K562 (cell line): ENCODE data around the gene ANK3. TPM values are rescaled to one million over a fixed set of nuclear protein-coding genes. Genes with fewer than 3 reads are reported as not detected.

Source experiments
- ATAC-seq: fragments of 200-7000 bp; cut with Tn5 transposase; 3 replicates; pipeline ENCODE4 v1.9.1; 2020; ENCODE audit warnings: moderate library complexity
- BruUV-seq: library from RNA; stranded (reverse); fragments of 400-500 nt; replicated peaks from 2 replicates; lab custom pipeline; 2021; lab: Mats Ljungman, UMichigan
- CTCF ChIA-PET: fragments of 300-600 bp; formaldehyde crosslinking; extraction: SDS; loops from one replicate; lab custom pipeline; 2021; ENCODE audit warnings: low intra/inter-chr PET ratio; lab: Yijun Ruan, JAX
- POLR2A ChIA-PET: fragments of 300-600, 350-650 bp; sonication (Branson Sonifier 250); formaldehyde crosslinking; extraction: SDS; loops from one replicate; lab custom pipeline; 2021; ENCODE audit warnings: antibody characterized with exemption, inconsistent platforms; lab: Yijun Ruan, JAX
- DNase-seq, 4 experiments: peaks; one replicate each; pipeline versions ENCODE4 v3.0.0 to v3.0.0-alpha.2; 2011 to 2018; ENCODE audit warnings: low spot score in 3 of 4, mixed read lengths in 3 of 4; ENCODE audit errors: extremely low read depth in 1 of 4
- FAIRE-seq: peaks from 2 replicates; lab custom pipeline; 2011; peaks lifted over from hg19 to GRCh38; lab: Jason Lieb, UNC
- H2AFZ ChIP-seq: 2 replicates; pipeline ENCODE4 v1.6.0; 2011; ENCODE audit warnings: low read depth, low read length, control low read depth, inconsistent platforms
- H3K27ac ChIP-seq: fragments of 200-600 bp; 3 replicates; pipeline ENCODE4 v1.8.0; 2011; ENCODE audit warnings: low read depth, mild to moderate bottlenecking, control low read depth, inconsistent platforms, low read length, moderate library complexity, mixed read lengths; ENCODE audit errors: extremely low read depth
- H3K27me3 ChIP-seq, 2 experiments: fragments of 300-600 bp in 1 of 2; 2 replicates in 1 of 2; 3 replicates in 1 of 2; pipeline versions ENCODE4 v1.6.0 to v1.8.0; 2011; ENCODE audit warnings: inconsistent platforms in 2 of 2, low read length in 2 of 2, mild to moderate bottlenecking in 1 of 2, mixed read lengths in 1 of 2, moderate library complexity in 1 of 2; ENCODE audit not compliant: control insufficient read depth in 2 of 2, insufficient read depth in 2 of 2
- H3K36me3 ChIP-seq: fragments of 300-600 bp; 3 replicates; pipeline ENCODE4 v1.8.0; 2011; ENCODE audit warnings: mild to moderate bottlenecking, low read length, inconsistent platforms; ENCODE audit not compliant: control insufficient read depth, insufficient read depth
- H3K4me1 ChIP-seq, 2 experiments: fragments of 200-600 bp in 1 of 2; replicated peaks in 1 of 2; 2 replicates in 1 of 2; 3 replicates in 1 of 2; pipeline versions ENCODE4 v1.5.1 to v1.8.0; 2011; ENCODE audit warnings: inconsistent platforms in 2 of 2, low read length in 2 of 2, mild to moderate bottlenecking in 1 of 2, mixed read lengths in 1 of 2, moderate library complexity in 1 of 2; ENCODE audit not compliant: control insufficient read depth in 2 of 2, insufficient read depth in 2 of 2
- H3K4me2 ChIP-seq: 2 replicates; pipeline ENCODE4 v1.6.1; 2011; ENCODE audit warnings: low read length, control low read depth, inconsistent platforms, mixed read lengths; ENCODE audit not compliant: insufficient read depth
- H3K4me3 ChIP-seq: fragments of 200-600 bp; sonication (generic), shearing (Covaris generic); 2 replicates; pipeline ENCODE4 v1.5.1; 2016; ENCODE audit warnings: control low read depth, inconsistent platforms
- H3K79me2 ChIP-seq: fragments of 200-600 bp; 3 replicates; pipeline ENCODE4 v1.8.0; 2011; ENCODE audit warnings: low read length, inconsistent platforms; ENCODE audit not compliant: control insufficient read depth, insufficient read depth
- H3K9ac ChIP-seq, 2 experiments: 2 replicates each; pipeline versions ENCODE4 v1.6.0 to v1.6.1; 2011; ENCODE audit warnings: low read depth in 2 of 2, low read length in 2 of 2, control low read depth in 1 of 2, inconsistent platforms in 1 of 2, mild to moderate bottlenecking in 1 of 2, mixed read lengths in 1 of 2; ENCODE audit not compliant: insufficient read depth in 1 of 2
- H3K9me1 ChIP-seq: one replicate; pipeline ENCODE4 v1.6.0; 2011; ENCODE audit warnings: inconsistent platforms, mild to moderate bottlenecking, low read length, moderate library complexity; ENCODE audit not compliant: control insufficient read depth, insufficient read depth
- H3K9me3 ChIP-seq: replicated peaks from 2 replicates; pipeline ENCODE4 v1.5.1; 2011; ENCODE audit warnings: low read depth, low read length, inconsistent platforms; ENCODE audit not compliant: control insufficient read depth, insufficient read depth
- H4K20me1 ChIP-seq: replicated peaks from 2 replicates; pipeline ENCODE4 v1.6.1; 2011; ENCODE audit warnings: low read length, inconsistent platforms, mixed read lengths; ENCODE audit not compliant: control insufficient read depth, insufficient read depth
- ARID1B ChIP-seq: fragments of 450-650 bp; IDR thresholded peaks from 2 replicates; pipeline ENCODE4 v1.6.1; 2016; ENCODE audit warnings: antibody characterized with exemption, mild to moderate bottlenecking, inconsistent platforms
- CBFA2T3 ChIP-seq: fragments of 450-650 bp; IDR thresholded peaks from 2 replicates; pipeline ENCODE4 v1.6.1; 2017
- FOXA3 ChIP-seq, 2 experiments: fragments of 450-650 bp in 1 of 2; sonication (generic) in 1 of 2; formaldehyde crosslinking; IDR thresholded peaks in 1 of 2; conservative IDR thresholded peaks in 1 of 2; 2 replicates each; pipeline versions ENCODE4 v1.4.0 to v1.8.0; 2020 to 2022; ENCODE audit warnings: mild to moderate bottlenecking in 2 of 2, missing genetic modification reagents in 1 of 2
- KDM1A ChIP-seq, 2 experiments: fragments of 450-650 bp; IDR thresholded peaks; 2 replicates each; pipeline ENCODE4 v1.6.1; 2016; ENCODE audit warnings: mild to moderate bottlenecking in 2 of 2
- MXI1 ChIP-seq: IDR thresholded peaks from 2 replicates; pipeline ENCODE4 v1.6.1; 2011; ENCODE audit warnings: low read depth, mild to moderate bottlenecking, improper control_type of control experiment, low read length
- NCOA1 ChIP-seq: fragments of 450-650 bp; IDR thresholded peaks from 2 replicates; pipeline ENCODE4 v1.6.1; 2016; ENCODE audit warnings: low read depth
- PRDM10 ChIP-seq: fragments of 450-650 bp; IDR thresholded peaks from 2 replicates; pipeline ENCODE4 v1.6.1; 2018; ENCODE audit not compliant: partially characterized antibody
- RBM39 ChIP-seq: fragments of 200-400 bp; formaldehyde crosslinking; optimal IDR thresholded peaks from 2 replicates; pipeline ENCODE3; 2018; ENCODE audit warnings: low read depth, low read length
- SOX6 ChIP-seq: fragments of 450-650 bp; IDR thresholded peaks from 2 replicates; pipeline ENCODE4 v1.6.1; 2014; ENCODE audit warnings: mild to moderate bottlenecking
- SPI1 ChIP-seq: IDR thresholded peaks from 2 replicates; pipeline ENCODE4 v1.6.1; 2011; ENCODE audit warnings: low read depth, low read length, control low read depth, borderline replicate concordance
- ZNF124 ChIP-seq: sonication (generic); formaldehyde crosslinking; IDR thresholded peaks from 2 replicates; pipeline ENCODE4 v1.8.1; 2022; ENCODE audit warnings: missing genetic modification reagents
- ZNF217 ChIP-seq: sonication (generic); formaldehyde crosslinking; IDR thresholded peaks from 2 replicates; pipeline ENCODE4 v1.8.0; 2022; ENCODE audit warnings: mild to moderate bottlenecking, missing genetic modification reagents
- ZNF282 ChIP-seq: sonication (generic); formaldehyde crosslinking; IDR thresholded peaks from 2 replicates; pipeline ENCODE4 v1.8.1; 2023; ENCODE audit warnings: missing genetic modification reagents
- ZZZ3 ChIP-seq: fragments of 450-650 bp; IDR thresholded peaks from 2 replicates; pipeline ENCODE4 v1.6.1; 2016; ENCODE audit warnings: antibody characterized with exemption, mild to moderate bottlenecking, moderate library complexity
- WGBS: fragments of 100-300 bp; shearing (Covaris generic); methylation state at CpG from one replicate; pipeline ENCODE4 v1.1.6; 2016; ENCODE audit warnings: low coverage, mixed read lengths; ENCODE audit not compliant: insufficient coverage; ENCODE audit errors: missing lambda C conversion rate; 5-methylcytosine and 5-hydroxymethylcytosine counted together
- in situ Hi-C: fragments of 300-500 bp; cut with MboI; formaldehyde crosslinking; loops from 4 replicates; pipeline ENCODE4 v1.15.0; 2018; ENCODE audit warnings: inconsistent platforms, mixed read lengths
- intact Hi-C: fragments of 100-400 bp; cut with micrococcal nuclease; formaldehyde crosslinking; loops from 2 replicates; pipeline ENCODE4 v1.14.2; 2022
- polyA plus RNA-seq, 8 experiments: library from polyadenylated mRNA; depleted of rRNA in 4 of 8; stranded (reverse) in 5 of 8; unstranded in 3 of 8; fragments of >200 nt; fragmentation: Nextera tagmentation in 2 of 8; fragmentation: Illumina TruSeq in 1 of 8; extraction: Ambion mirVana in 2 of 8; extraction: Trizol in 1 of 8; gene quantifications; 2 replicates each; pipeline versions ENCODE4 v1.2.1 to v1.2.3, GENCODE V29; 2011 to 2014; ENCODE audit warnings: inconsistent platforms in 1 of 8, missing spikeins in 1 of 8
- total RNA-seq, 7 experiments: library from RNA; depleted of rRNA in 6 of 7; stranded (reverse); fragments of >200 nt in 6 of 7; fragmentation: Illumina TruSeq in 2 of 7; extraction: Trizol in 2 of 7; gene quantifications; 2 replicates each; pipeline versions ENCODE4 v1.2.1 to v1.2.3, GENCODE V29; 2011 to 2021; ENCODE audit warnings: low replicate concordance in 1 of 7
- TF ChIP-seq, protein P1 (sequence below): fragments of 450-650 bp; IDR thresholded peaks from 2 replicates; pipeline ENCODE4 v1.6.1; 2017; ENCODE audit warnings: mild to moderate bottlenecking, moderate library complexity

ANK3 gene
- total and polyA plus RNA-seq, 9 of the 15 experiments (the other 6 are each of a cell fraction or from before 2014, with no cell fraction given): 10.0 to 32.3 (median 17.9) TPM

DNA sequence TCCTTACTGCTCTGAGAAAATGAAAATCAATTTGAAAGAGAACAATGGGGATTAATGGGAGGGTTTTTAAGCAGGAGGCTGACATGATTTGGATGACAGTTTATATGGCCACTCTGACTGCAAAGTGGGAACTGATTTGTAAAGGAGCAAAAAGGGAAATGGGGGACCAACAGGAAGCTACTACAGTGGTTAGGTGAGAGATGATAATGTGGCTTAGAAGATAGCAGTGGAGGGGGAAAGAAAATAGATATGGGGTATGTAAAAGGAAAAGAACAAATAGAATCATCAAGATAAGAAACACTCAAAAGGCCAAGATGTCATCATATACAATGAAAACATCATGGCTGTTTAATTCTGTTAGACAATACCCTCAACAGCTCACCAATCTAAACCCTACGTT lies 177.5 kb downstream of the ANK3 start:
- intact Hi-C loops (no loop called here), in situ Hi-C loops (loop anchor here (10.0 to 25.0 kb wide), 2 partner anchors 117 to 425 kb away; no protein-coding TSS in a partner anchor)
- no peak for FAIRE-seq
- no peak overlapping the region for H3K4me3 ChIP-seq
- WGBS: 9% methylated on average over 1 of the region's 1 CpG
- no peak overlapping the region for H3K4me2 ChIP-seq
- H3K9me1 ChIP-seq: no peaks in the 10 kb centered on the region
- H3K4me1 ChIP-seq: no peaks in the 10 kb centered on the region
- CTCF ChIA-PET: interaction anchor here (1.1 kb wide), 1 partner anchor 98 kb away, joined by 3 read pairs; no protein-coding TSS in a partner anchor
- H2AFZ ChIP-seq: no peak overlapping the region
- POLR2A ChIA-PET: no interaction called here
- H3K79me2 ChIP-seq: no peaks in the 10 kb centered on the region
- no peaks in the 10 kb centered on the region for H3K27me3 ChIP-seq
- H3K9me3 ChIP-seq: no peaks in the 10 kb centered on the region
- no peak overlapping the region for H3K27ac ChIP-seq
- ATAC-seq: no peak
- no TSS peak for BruUV-seq
- no peak overlapping the region for H3K9ac ChIP-seq
- H4K20me1 ChIP-seq: no peaks in the 10 kb centered on the region
- H3K36me3 ChIP-seq: no peaks in the 10 kb centered on the region
- TF ChIP-seq ZNF217 (CRISPR knock-in tag) (no peak), ZZZ3 (no peak), ZNF124 (CRISPR knock-in tag) (no peak), CBFA2T3 (peak; percentile 22; the same call in 1 of the 2 replicates), ARID1B (0 out of 2 replicates have a peak, but pooled peaks have one; percentile 20), NCOA1 (no peak), ZNF282 (CRISPR knock-in tag) (no peak), KDM1A (IDR thresholded peaks at IDR 0.05) (0 out of 4 replicates have a peak, but pooled peaks of 1 of the 2 experiments have one; percentile 14), FOXA3 (CRISPR knock-in tag; conservative IDR thresholded peaks at IDR 0.05 in 1 of 2, IDR thresholded peaks at IDR 0.05 in 1 of 2) (peak in 1 of 2 experiments; percentile 43; a peak in 1 of 4 replicates), SPI1 (peak; percentile 18; the same call in 1 of the 2 replicates), MXI1 (no peak), PRDM10 (peak; percentile 54), SOX6 (peak; percentile 66; the same call in 1 of the 2 replicates), RBM39 (no peak)
- TF ChIP-seq, protein P1, sequence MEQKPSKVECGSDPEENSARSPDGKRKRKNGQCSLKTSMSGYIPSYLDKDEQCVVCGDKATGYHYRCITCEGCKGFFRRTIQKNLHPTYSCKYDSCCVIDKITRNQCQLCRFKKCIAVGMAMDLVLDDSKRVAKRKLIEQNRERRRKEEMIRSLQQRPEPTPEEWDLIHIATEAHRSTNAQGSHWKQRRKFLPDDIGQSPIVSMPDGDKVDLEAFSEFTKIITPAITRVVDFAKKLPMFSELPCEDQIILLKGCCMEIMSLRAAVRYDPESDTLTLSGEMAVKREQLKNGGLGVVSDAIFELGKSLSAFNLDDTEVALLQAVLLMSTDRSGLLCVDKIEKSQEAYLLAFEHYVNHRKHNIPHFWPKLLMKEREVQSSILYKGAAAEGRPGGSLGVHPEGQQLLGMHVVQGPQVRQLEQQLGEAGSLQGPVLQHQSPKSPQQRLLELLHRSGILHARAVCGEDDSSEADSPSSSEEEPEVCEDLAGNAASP: no peak
- no peak for DNase-seq
